Measurements from ENCODE around the gene MRPL4.

The MRPL4 gene

DNA sequence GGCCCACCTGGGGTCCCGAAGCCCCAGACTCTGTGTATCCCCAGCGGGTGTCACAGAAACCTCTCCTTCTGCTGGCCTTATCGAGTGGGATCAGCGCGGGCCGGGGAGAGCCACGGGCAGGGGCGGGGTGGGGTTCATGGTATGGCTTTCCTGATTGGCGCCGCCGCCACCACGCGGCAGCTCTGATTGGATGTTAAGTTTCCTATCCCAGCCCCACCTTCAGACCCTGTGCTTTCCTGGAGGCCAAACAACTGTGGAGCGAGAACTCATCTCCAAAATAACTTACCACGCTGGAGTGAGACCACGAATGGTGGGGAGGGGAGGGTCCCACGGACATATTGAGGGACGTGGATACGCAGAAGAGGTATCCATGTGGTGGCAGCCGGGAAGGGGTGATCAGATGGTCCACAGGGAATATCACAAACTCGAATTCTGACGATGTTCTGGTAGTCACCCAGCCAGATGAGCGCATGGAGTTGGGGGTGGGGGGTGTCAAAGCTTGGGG is 36.7 kb downstream of the MRPL4 start:
- no peak for DNase-seq (ENCODE audit: low read depth in 2 of 2)

GRCh38 chr19:10289167-10289835 is 37.3 kb downstream of the MRPL4 start:
- peak in 1 of 2 experiments; percentile 36 for DNase-seq (ENCODE audit: low read depth in 2 of 2)

DNA sequence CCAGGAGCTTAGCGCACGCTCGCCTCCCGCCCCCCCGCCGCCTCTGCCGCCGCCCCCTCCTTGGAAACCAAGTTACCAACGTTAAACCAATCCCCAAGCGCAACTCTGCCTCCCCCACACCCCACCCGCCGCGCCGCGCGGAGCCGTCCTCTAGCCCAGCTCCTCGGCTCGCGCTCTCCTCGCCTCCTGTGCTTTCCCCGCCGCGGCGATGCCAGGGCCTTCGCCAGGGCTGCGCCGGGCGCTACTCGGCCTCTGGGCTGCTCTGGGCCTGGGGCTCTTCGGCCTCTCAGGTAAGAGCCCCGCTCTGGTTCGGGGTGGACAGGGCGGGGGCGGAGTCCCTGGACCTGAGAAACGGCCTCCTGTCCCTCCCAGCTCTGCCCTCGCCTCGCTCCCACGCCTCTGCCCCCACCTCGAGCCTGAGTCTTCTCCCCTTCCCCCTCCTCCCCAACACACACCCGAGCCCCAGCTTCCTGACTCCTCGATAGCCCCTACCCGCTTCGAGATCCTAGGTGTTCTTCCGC is 37.9 kb downstream of the MRPL4 start, which contains the start of gene ICAM5:
ICAM5 (plus strand) TSS at position 117 of the 521 bp plus-strand sequence; CDS start at position 209, 92 bp downstream.
- no peak for DNase-seq (ENCODE audit: low read depth in 2 of 2)

GRCh38 chr19:10290357-10290875 is 38.4 kb downstream of the MRPL4 start:
- DNase-seq (ENCODE audit: low read depth in 2 of 2) = no peak

DNA sequence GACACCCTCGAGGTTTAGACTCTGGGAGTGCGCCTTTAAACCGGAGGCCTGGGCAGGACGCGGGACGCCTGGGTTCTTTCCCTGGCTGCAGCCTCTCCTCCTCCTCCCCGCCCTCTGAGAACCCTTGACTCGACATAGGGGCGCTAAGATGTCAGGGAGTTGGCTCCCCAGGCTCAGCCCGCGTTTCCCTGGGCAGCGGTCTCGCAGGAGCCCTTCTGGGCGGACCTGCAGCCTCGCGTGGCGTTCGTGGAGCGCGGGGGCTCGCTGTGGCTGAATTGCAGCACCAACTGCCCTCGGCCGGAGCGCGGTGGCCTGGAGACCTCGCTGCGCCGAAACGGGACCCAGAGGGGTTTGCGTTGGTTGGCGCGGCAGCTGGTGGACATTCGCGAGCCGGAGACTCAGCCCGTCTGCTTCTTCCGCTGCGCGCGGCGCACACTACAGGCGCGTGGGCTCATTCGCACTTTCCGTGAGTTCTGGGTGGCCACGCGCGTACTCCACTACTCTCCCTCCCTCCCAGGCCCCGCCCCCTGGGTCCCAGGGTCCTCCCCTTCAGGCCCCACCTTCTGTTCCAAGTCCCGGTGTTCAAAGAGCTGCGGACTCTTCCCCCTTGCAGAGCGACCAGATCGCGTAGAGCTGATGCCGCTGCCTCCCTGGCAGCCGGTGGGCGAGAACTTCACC is 39.0 kb downstream of the MRPL4 start:
- DNase-seq (ENCODE audit: low read depth in 2 of 2) = no peak

- no peak for DNase-seq (ENCODE audit: low read depth in 2 of 2)
Observed at GRCh38 chr19:10291554-10292205, 39.7 kb downstream of the MRPL4 start.

DNA sequence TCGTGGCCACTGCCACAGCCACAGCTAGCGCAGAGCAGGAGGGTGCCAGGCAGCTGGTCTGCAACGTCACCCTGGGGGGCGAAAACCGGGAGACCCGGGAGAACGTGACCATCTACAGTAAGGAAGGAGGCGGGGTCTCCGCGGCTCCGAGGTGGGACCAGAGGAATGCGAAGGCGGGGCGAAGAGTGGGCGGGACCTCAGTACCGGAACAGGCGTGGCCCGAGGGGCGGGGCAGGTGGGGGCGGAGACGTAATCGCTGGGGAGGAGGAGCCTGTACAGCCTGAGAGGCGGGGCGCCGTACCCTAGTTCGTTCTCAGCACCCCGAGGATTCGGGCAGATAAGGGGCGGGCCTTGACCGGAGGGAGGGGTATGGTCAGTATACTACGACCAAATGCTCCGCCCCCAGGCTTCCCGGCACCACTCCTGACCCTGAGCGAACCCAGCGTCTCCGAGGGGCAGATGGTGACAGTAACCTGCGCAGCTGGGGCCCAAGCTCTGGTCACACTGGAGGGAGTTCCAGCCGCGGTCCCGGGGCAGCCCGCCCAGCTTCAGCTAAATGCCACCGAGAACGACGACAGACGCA is 40.3 kb downstream of the MRPL4 start:
- DNase-seq (ENCODE audit: low read depth in 2 of 2) = peak; percentile 46 to 73

DNA sequence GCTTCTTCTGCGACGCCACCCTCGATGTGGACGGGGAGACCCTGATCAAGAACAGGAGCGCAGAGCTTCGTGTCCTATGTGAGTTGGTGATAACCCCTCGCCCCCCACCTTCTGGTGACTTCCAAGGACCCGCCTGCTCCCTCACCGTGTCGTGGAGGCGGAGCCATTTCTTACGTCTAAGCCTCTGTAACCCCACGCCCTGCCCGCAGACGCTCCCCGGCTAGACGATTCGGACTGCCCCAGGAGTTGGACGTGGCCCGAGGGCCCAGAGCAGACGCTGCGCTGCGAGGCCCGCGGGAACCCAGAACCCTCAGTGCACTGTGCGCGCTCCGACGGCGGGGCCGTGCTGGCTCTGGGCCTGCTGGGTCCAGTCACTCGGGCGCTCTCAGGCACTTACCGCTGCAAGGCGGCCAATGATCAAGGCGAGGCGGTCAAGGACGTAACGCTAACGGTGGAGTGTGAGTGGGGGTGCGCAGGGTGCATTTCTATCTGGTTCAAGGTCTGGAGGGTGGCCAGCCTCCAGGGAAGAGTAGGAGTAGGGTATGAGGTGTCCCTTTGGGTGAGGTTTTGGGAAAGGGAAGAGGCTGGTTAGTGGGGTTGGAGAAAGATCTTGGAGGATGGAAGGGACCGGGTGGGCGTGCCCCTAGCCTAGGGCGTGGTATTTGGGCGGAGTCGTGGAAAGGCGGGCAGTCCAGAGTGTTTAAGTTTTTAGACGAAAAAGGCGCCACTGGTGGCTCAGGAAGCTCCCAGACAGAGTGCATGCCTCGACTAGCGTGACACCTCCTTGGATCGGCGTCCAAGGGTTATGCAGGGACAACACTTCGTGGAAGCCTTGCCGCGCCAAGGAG is 41.0 kb downstream of the MRPL4 start:
- no peak for DNase-seq (ENCODE audit: low read depth in 2 of 2)

DNA sequence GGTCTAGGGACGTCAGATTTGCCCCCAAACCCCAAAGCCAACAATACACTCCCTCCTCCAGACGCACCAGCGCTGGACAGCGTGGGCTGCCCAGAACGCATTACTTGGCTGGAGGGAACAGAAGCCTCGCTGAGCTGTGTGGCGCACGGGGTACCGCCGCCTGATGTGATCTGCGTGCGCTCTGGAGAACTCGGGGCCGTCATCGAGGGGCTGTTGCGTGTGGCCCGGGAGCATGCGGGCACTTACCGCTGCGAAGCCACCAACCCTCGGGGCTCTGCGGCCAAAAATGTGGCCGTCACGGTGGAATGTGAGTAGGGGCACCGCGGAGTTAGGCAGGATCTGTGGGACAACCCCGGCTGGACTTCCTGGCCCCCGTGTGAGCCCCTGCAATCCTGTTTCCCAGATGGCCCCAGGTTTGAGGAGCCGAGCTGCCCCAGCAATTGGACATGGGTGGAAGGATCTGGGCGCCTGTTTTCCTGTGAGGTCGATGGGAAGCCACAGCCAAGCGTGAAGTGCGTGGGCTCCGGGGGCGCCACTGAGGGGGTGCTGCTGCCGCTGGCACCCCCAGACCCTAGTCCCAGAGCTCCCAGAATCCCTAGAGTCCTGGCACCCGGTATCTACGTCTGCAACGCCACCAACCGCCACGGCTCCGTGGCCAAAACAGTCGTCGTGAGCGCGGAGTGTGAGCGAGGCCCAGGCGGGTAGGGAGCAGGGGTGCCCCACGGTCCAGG is 41.8 kb downstream of the MRPL4 start:
- no peak for DNase-seq (ENCODE audit: low read depth in 2 of 2)

- no peak for DNase-seq (ENCODE audit: low read depth in 2 of 2)
Observed at GRCh38 chr19:10294368-10294697, 42.3 kb downstream of the MRPL4 start.

- DNase-seq (ENCODE audit: low read depth in 2 of 2) = no peak
Observed at GRCh38 chr19:10295305-10295846, 43.4 kb downstream of the MRPL4 start.

DNA sequence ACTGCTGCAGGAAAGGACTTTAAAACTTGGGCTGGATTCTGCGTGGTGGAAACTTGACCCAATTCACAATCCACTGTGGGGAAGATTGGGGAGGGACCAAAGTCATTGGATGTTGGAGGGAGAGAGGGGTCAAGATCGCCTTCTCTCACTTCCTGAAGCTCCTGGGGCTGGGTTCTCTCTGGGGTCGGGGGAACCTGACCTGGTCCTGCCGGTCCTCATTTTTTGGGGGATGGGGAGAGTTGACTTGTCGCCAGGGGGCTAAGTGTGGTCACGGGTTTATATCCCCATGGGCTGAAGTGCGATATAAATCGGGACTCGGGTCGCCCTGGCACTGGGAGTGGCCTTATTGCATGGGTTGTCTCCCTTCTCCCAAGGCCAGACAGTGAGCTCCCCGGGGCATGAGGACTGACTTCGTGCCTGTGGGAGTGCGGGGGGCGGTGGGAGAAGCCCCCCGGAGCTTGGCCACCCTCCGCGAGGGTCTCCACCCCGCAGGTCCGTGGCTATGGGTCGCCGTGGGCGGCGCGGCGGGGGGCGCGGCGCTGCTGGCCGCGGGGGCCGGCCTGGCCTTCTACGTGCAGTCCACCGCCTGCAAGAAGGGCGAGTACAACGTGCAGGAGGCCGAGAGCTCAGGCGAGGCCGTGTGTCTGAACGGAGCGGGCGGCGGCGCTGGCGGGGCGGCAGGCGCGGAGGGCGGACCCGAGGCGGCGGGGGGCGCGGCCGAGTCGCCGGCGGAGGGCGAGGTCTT is 44.0 kb downstream of the MRPL4 start:
- DNase-seq (ENCODE audit: low read depth in 2 of 2) = no peak

DNA sequence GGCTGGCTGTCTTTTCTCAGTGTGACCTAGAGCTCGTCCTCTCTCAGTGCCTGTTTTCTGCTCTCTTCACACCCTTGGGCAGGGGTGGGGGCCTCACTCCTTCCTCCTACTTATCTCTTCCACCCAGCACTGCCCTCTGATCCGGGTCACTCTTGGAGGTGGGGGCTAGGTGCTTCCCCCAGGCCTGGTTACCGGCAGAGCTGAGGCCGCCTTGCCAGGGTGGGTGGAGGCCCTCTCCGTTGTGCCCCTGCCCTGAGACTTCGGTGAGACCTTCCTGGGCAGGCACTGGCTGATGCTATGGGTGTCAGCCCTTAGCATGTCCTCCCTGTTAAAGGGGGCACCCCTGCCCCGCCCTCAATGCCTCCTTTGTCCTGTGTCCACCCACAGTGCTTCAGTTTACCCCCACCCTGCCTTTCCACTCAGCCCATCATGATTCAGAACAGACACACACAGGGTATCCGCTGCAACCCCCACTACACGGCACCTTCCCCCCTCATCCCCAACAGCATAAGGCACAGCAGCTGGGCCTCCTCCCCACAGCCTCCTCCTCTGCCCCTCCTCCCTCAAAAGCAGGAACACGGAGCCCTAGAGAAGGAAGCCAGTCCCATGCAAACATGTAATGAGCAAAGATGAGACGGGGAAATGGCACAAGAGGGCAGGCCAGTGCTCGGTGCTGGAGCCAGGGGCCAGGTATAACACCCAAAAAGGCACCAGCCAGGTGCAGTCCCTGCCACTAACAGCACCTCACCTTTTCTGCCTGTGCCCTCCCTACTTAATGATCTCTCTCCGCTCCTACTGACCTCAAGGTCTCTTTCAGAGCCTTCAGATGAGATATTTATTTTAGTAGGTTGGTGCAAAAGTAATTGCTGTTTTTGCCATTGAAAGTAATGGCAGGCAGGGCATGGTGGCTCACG is 47.8 kb downstream of the MRPL4 start:
- no peak for DNase-seq (ENCODE audit: low read depth in 2 of 2)

DNA sequence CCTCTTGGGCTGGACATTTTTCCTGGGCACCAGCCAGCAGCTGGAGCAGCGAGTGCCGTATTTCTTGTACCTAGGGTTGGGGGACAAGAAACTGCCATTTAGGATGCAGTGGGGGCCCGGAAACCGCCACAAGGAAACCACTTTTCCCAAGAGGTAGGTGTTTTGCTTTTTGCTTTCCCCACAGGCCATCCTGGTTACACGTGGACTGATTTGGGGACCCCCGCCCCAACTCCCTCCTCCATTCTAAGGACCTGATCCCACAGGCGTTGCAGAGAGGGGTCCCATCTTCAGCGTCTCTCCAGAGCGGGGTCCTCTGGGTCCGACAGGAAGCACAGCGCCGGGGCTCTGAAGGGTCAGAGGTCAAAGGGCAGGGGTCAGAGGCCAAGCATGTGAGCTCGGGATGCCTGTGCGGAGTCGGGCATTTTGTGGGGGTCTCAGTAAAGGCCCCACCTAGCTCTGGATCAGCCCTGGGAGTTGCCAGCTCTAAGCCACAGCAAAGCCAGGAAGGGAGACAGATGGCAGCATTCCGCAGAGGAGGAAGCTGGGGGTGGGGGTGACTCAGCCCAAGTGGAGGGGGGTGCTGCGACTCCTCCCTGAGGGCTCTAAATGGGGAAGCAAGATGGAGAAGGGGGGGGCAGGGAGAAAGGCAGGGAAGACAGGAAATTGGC is 53.3 kb downstream of the MRPL4 start:
- no peak for DNase-seq (ENCODE audit: low read depth in 2 of 2)

- no peak for DNase-seq (ENCODE audit: low read depth in 2 of 2)
Observed at GRCh38 chr19:10306327-10306726, 54.3 kb downstream of the MRPL4 start.

- DNase-seq (ENCODE audit: low read depth in 2 of 2) = no peak
Observed at GRCh38 chr19:10309423-10309822, 57.4 kb downstream of the MRPL4 start, which contains the start of gene ZGLP1. Gene ZGLP1, minus strand, starts transcription at chr19:10309815.
